ENCODE measurements around the gene CALHM1. TPM values are rescaled to one million over a fixed set of nuclear protein-coding genes. Genes with fewer than 3 reads are reported as not detected.

Gene CALHM1
- total and polyA plus RNA-seq, 4 experiments from 2014 or later, result not detected

DNA sequence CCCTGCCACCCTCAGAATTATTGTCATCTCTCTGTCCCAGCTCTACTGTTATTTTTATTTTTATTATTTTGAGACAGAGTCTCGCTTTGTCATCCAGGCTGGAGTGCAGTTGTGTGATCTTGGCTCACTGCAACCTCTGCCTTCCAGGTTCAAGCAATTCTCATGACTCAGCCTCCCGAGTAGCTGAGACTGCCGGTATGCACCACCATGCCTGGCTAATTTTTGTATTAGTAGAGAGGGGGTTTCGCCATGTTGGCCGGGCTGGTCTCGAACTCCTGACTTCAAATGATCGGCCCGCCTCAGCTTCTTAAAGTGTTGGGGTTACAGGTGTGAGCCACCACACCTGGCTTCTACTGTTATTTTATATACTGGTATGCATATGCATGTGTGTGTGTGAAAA lies 17.5 kb downstream of the CALHM1 start:
- Mint-ChIP-seq H3K27ac (no peak overlapping the region), H3K4me1 (peaks cover 0 to 18% (median 9%) of the 10 kb centered on the region in 4 donors), H3K4me3 (no peak overlapping the region), H3K36me3 (peaks cover 39 to 87% of the 10 kb centered on the region in 2 donors), H3K9me3 (no peaks in the 10 kb centered on the region), H3K27me3 (no peaks in the 10 kb centered on the region)
- ChIA-PET CTCF (ENCODE audit: partially characterized antibody) (interaction anchor here (0.9 to 1.6 kb wide), 3 partner anchors 25 to 47 kb away, joined by 3 read pairs; no protein-coding TSS in a partner anchor), POLR2A (ENCODE audit: partially characterized antibody) (interaction anchor here (1.0 to 4.0 kb wide), 2 partner anchors 11 to 30 kb away, joined by 3 to 23 read pairs; partner anchors contain the start of gene CALHM2)
- no peaks in the 10 kb centered on the region for H3K4me1 ChIP-seq (ENCODE audit: insufficient read depth, low read length)
- peaks cover 78% of the 10 kb centered on the region for H3K36me3 ChIP-seq (ENCODE audit: insufficient read depth, low read length)
- no peak overlapping the region for H3K4me3 ChIP-seq (ENCODE audit: low read length in 2 of 2)
- no peaks in the 10 kb centered on the region for H3K27me3 ChIP-seq (ENCODE audit: insufficient read depth, low read length)
- no peak for DNase-seq
- H3K9me3 ChIP-seq (ENCODE audit: control insufficient read depth in 1 of 2, low read length in 2 of 2), result no peaks in the 10 kb centered on the region
- intact Hi-C loops (cut with micrococcal nuclease), result no loop called here
- no peak overlapping the region for H3K27ac ChIP-seq (ENCODE audit: low read depth, low read length)

DNA sequence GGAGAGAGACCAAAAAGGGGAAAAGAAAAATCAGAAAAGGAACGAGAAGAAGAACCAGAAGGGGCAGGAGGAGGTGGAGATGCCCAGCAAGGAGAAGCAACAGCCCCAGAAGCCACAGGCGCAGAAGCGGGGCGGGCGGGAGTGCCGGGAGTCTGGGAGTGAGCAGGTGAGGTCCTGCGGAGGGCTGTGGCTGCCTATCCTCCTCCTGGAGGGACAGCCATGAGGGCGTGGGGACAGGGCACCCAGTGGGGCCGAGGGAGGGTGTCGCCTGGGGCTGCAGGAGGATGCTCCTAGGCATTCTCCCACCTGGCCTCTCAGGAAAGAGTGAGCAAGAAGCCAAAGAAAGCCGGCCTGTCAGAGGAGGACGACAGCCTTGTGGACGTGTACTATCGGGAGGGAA lies 18.3 kb downstream of the CALHM1 start:
- H3K4me3 ChIP-seq (ENCODE audit: low read length in 2 of 2), result no peak overlapping the region
- H3K27ac ChIP-seq (ENCODE audit: low read depth, low read length), result no peak overlapping the region
- no peaks in the 10 kb centered on the region for H3K9me3 ChIP-seq (ENCODE audit: control insufficient read depth in 1 of 2, low read length in 2 of 2)
- no peak for DNase-seq
- no peaks in the 10 kb centered on the region for H3K4me1 ChIP-seq (ENCODE audit: insufficient read depth, low read length)
- Mint-ChIP-seq H3K4me1 (peaks cover 0 to 14% (median 6%) of the 10 kb centered on the region in 4 donors), H3K27ac (peak overlapping the region in 3 of 7 donors; percentile 40 to 84 (median 51)), H3K4me3 (no peak overlapping the region), H3K36me3 (peaks cover 35 to 82% of the 10 kb centered on the region in 2 donors), H3K27me3 (no peaks in the 10 kb centered on the region), H3K9me3 (no peaks in the 10 kb centered on the region)
- no peaks in the 10 kb centered on the region for H3K27me3 ChIP-seq (ENCODE audit: insufficient read depth, low read length)
- peaks cover 74% of the 10 kb centered on the region for H3K36me3 ChIP-seq (ENCODE audit: insufficient read depth, low read length)
- ChIA-PET POLR2A (ENCODE audit: partially characterized antibody) (interaction anchor here (1.0 to 4.0 kb wide), 2 partner anchors 12 to 31 kb away, joined by 3 to 23 read pairs; partner anchors contain the start of gene CALHM2), CTCF (ENCODE audit: partially characterized antibody) (no interaction called here)
- intact Hi-C loops (cut with micrococcal nuclease), result no loop called here

DNA sequence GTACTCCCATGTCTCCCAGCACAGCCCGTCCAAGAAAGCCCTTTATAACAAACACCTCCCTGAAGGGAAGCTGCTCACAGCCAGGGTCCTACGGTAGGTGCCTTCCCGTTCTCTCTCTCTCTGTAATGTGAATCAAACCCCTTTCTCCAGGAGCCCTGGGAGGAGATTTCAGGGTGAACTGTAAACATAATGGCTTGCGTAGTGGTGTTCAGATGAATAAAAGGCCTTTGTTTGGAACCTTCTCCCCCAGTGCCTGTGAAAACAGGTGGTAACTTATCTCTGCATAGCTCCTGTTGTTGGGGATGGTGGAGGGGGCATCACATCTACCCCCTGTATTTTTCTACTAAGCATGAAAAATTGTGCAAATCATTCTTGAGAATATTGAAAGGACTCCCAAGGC lies 18.9 kb downstream of the CALHM1 start:
- Histone ChIP-seq H3K4me3 (ENCODE audit: low read length in 2 of 2) (no peak overlapping the region), H3K4me1 (ENCODE audit: insufficient read depth, low read length) (no peaks in the 10 kb centered on the region), H3K9me3 (ENCODE audit: control insufficient read depth in 1 of 2, low read length in 2 of 2) (no peaks in the 10 kb centered on the region), H3K27ac (ENCODE audit: low read depth, low read length) (no peak overlapping the region), H3K27me3 (ENCODE audit: insufficient read depth, low read length) (no peaks in the 10 kb centered on the region), H3K36me3 (ENCODE audit: insufficient read depth, low read length) (peaks cover 67% of the 10 kb centered on the region)
- intact Hi-C loops (cut with micrococcal nuclease), result no loop called here
- Mint-ChIP-seq H3K36me3 (peaks cover 28 to 80% of the 10 kb centered on the region in 2 donors), H3K27ac (peak overlapping the region in 2 of 7 donors; percentile 37 to 40), H3K4me3 (no peak overlapping the region), H3K27me3 (no peaks in the 10 kb centered on the region), H3K4me1 (peaks cover 0 to 8% (median 3%) of the 10 kb centered on the region in 4 donors), H3K9me3 (no peaks in the 10 kb centered on the region)
- DNase-seq, result no peak
- ChIA-PET CTCF (ENCODE audit: partially characterized antibody) (no interaction called here), POLR2A (ENCODE audit: partially characterized antibody) (no interaction called here)

DNA sequence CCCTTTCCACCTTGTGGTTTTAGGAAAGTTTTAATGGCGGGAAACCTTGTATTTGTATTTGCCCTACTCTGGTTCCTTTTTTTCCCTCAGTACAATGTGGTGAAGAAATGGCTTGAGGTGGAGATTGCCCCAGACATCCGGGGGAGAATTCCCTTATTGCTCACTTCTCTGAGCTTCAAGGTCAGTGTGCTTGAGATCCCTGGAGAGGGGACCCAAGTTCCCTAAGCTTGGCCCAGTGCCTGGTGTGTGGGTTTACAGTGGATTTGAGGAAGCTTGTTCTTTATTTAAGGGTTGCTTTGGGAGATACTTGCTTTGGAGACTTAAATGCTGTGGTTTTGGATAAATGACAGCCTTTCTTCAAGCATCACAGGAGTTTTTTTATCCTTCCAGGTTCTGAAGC lies 24.8 kb downstream of the CALHM1 start:
- H3K36me3 Mint-ChIP-seq, result peaks cover 29 to 65% of the 10 kb centered on the region in 2 donors

DNA sequence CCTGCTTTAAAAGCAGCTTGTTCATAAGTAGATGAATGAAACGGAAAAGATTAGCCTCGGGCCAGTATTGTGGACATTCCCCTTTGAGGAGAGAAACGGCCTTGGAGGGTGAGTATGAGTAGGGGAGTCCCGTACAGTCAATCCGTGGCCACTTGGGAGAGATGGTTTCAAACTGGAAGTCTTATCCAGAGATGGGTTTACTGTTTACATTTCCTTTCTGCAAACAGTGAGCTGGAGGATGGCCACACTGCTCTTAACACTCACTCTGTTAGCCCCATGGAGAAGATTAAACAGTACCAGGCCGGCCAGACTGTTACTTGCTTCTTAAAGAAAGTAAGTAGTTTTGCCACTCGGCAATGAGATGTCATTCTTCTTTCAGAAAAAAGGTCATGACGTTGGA lies 26.8 kb downstream of the CALHM1 start:
- Mint-ChIP-seq H3K27ac (peak overlapping the region in 2 of 7 donors; percentile 47 to 82), H3K27me3 (no peaks in the 10 kb centered on the region), H3K4me1 (peaks cover 21 to 60% (median 36%) of the 10 kb centered on the region in 4 donors), H3K4me3 (no peak overlapping the region), H3K9me3 (peaks cover 0 to 2% (median 0%) of the 10 kb centered on the region in 8 donors), H3K36me3 (peaks cover 27 to 67% of the 10 kb centered on the region in 2 donors)
- Histone ChIP-seq H3K27ac (ENCODE audit: low read depth, low read length) (no peak overlapping the region), H3K27me3 (ENCODE audit: insufficient read depth, low read length) (no peaks in the 10 kb centered on the region), H3K4me1 (ENCODE audit: insufficient read depth, low read length) (peaks cover 32% of the 10 kb centered on the region), H3K4me3 (ENCODE audit: low read length in 2 of 2) (no peak overlapping the region), H3K9me3 (ENCODE audit: control insufficient read depth in 1 of 2, low read length in 2 of 2) (no peaks in the 10 kb centered on the region), H3K36me3 (ENCODE audit: insufficient read depth, low read length) (peaks cover 40% of the 10 kb centered on the region)
- intact Hi-C loops (cut with micrococcal nuclease), result no loop called here
- ChIA-PET CTCF (ENCODE audit: partially characterized antibody) (interaction anchor here (1.6 kb wide), 1 partner anchor 19 kb away, joined by 4 read pairs; no protein-coding TSS in a partner anchor), POLR2A (ENCODE audit: partially characterized antibody) (interaction anchor here (1.1 kb wide), 1 partner anchor 19 kb away, joined by 3 read pairs; no protein-coding TSS in a partner anchor)
- no peak for DNase-seq

More for the DNA sequence above, 24.8 kb downstream of the CALHM1 start:
- peaks cover 47% of the 10 kb centered on the region for H3K36me3 ChIP-seq (ENCODE audit: insufficient read depth, low read length)
- no peak overlapping the region for H3K27ac ChIP-seq (ENCODE audit: low read depth, low read length)
- H3K4me3 ChIP-seq (ENCODE audit: low read length in 2 of 2), result no peak overlapping the region
- H3K9me3 ChIP-seq (ENCODE audit: control insufficient read depth in 1 of 2, low read length in 2 of 2), result no peaks in the 10 kb centered on the region
- Mint-ChIP-seq H3K4me3 (no peak overlapping the region), H3K9me3 (peaks cover 0 to 2% (median 0%) of the 10 kb centered on the region in 8 donors), H3K27me3 (no peaks in the 10 kb centered on the region), H3K4me1 (peaks cover 14 to 41% (median 24%) of the 10 kb centered on the region in 4 donors), H3K27ac (peak overlapping the region in 2 of 7 donors; percentile 27 to 72)
- POLR2A ChIA-PET (ENCODE audit: partially characterized antibody), result interaction anchor here (1.6 kb wide), 1 partner anchor 19 kb away, joined by 3 read pairs; the partner anchor contains the start of gene CALHM2
- DNase-seq, result no peak
- H3K27me3 ChIP-seq (ENCODE audit: insufficient read depth, low read length), result no peaks in the 10 kb centered on the region
- peaks cover 25% of the 10 kb centered on the region for H3K4me1 ChIP-seq (ENCODE audit: insufficient read depth, low read length)
- intact Hi-C loops (cut with micrococcal nuclease), result no loop called here
- CTCF ChIA-PET (ENCODE audit: partially characterized antibody), result interaction anchor here (1.2 to 2.1 kb wide), 3 partner anchors 10 to 28 kb away, joined by 3 to 6 read pairs (median 4); no protein-coding TSS in a partner anchor

DNA sequence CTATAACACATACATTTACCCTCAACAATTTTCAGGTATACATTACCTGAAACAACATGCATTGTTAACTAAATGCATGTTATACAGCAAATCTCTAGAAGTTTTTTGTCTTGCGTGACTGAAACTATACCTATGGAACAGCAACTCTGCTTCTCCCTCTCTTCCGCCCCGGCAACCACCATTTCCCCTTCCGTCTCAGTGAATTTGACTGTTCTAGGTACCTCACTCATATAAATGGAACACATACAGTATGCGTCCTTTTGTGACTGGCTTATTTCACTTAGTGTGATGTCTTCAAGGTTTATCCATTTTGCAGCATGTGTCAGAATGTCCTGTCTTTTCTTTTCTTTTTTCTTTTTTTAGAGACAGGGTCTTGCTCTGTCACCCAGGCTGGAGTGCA lies 29.1 kb downstream of the CALHM1 start:
- intact Hi-C loops (cut with micrococcal nuclease), result no loop called here
- CTCF ChIA-PET (ENCODE audit: partially characterized antibody), result interaction anchor here (0.9 kb wide), 1 partner anchor 13 kb away, joined by 4 read pairs; no protein-coding TSS in a partner anchor
- no peaks in the 10 kb centered on the region for H3K27me3 ChIP-seq (ENCODE audit: insufficient read depth, low read length)
- peaks cover 21 to 53% (median 36%) of the 10 kb centered on the region in 4 donors for H3K4me1 Mint-ChIP-seq
- H3K36me3 Mint-ChIP-seq, result peaks cover 34 to 58% of the 10 kb centered on the region in 2 donors
- no peaks in the 10 kb centered on the region for H3K27me3 Mint-ChIP-seq
- no peak overlapping the region for H3K4me3 ChIP-seq (ENCODE audit: low read length in 2 of 2)
- H3K36me3 ChIP-seq (ENCODE audit: insufficient read depth, low read length), result peaks cover 39% of the 10 kb centered on the region
- H3K27ac Mint-ChIP-seq, result peak overlapping the region in 5 of 7 donors; percentile 1 to 25 (median 20)
- H3K9me3 Mint-ChIP-seq, result peaks cover 0 to 2% (median 0%) of the 10 kb centered on the region in 8 donors
- H3K4me1 ChIP-seq (ENCODE audit: insufficient read depth, low read length), result peaks cover 32% of the 10 kb centered on the region
- peak overlapping the region; percentile 13 to 77 (median 60) for H3K4me3 Mint-ChIP-seq
- H3K27ac ChIP-seq (ENCODE audit: low read depth, low read length), result no peak overlapping the region
- POLR2A ChIA-PET (ENCODE audit: partially characterized antibody), result no interaction called here
- H3K9me3 ChIP-seq (ENCODE audit: control insufficient read depth in 1 of 2, low read length in 2 of 2), result no peaks in the 10 kb centered on the region
- peak in 3 of 5 donors; percentile 9 to 24 (median 19) for DNase-seq

DNA sequence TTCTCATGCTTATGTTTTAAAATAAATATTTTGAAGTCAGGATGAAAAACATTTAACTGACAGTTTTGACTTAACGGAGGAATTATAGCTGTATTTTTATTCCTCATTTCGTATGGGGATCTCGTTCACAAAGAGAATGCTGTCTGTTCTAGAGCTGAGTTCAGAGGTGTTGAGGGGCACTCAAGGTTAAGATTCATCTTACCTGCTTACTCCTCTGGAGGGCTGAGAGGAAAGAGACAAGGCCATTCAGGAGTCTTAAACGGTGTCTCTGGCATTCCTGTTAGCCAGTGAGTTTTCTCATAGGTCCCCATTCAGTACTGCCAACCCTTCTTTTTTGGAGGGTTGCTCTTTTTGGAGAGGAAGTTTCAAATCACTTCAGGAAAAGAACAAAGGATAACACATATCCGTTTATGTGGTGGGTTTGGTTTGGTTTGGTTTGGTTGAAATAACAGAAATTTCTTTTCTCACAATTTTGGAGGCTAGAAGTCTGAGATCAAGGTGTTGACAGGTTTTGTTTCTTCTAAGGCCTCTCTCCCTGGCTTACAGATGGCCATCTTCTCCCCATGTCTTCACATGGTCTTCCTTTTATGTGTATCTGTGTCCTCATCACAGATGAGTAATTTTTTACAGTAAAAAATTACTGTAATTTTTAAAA lies 29.6 kb downstream of the CALHM1 start:
- peaks cover 0 to 2% (median 0%) of the 10 kb centered on the region in 8 donors for H3K9me3 Mint-ChIP-seq
- peaks cover 38% of the 10 kb centered on the region for H3K36me3 ChIP-seq (ENCODE audit: insufficient read depth, low read length)
- ChIA-PET POLR2A (ENCODE audit: partially characterized antibody) (no interaction called here), CTCF (ENCODE audit: partially characterized antibody) (interaction anchor here (1.1 kb wide), 1 partner anchor 57 kb away, joined by 3 read pairs; no protein-coding TSS in a partner anchor)
- no peak overlapping the region for H3K4me3 ChIP-seq (ENCODE audit: low read length in 2 of 2)
- intact Hi-C loops (cut with micrococcal nuclease), result no loop called here
- H3K27me3 Mint-ChIP-seq, result no peaks in the 10 kb centered on the region
- peak overlapping the region; percentile 18 to 74 (median 60) for H3K27ac Mint-ChIP-seq
- peaks cover 21 to 53% (median 36%) of the 10 kb centered on the region in 4 donors for H3K4me1 Mint-ChIP-seq
- peaks cover 32% of the 10 kb centered on the region for H3K4me1 ChIP-seq (ENCODE audit: insufficient read depth, low read length)
- no peak overlapping the region for H3K27ac ChIP-seq (ENCODE audit: low read depth, low read length)
- H3K9me3 ChIP-seq (ENCODE audit: control insufficient read depth in 1 of 2, low read length in 2 of 2), result no peaks in the 10 kb centered on the region
- peaks cover 39 to 61% of the 10 kb centered on the region in 2 donors for H3K36me3 Mint-ChIP-seq
- no peaks in the 10 kb centered on the region for H3K27me3 ChIP-seq (ENCODE audit: insufficient read depth, low read length)
- DNase-seq, result peak in 2 of 5 donors; percentile 11 to 12
- H3K4me3 Mint-ChIP-seq, result peak overlapping the region in 7 of 8 donors; percentile 13 to 77 (median 60)
